OCI-LY1 (cell line): ENCODE data around the gene R3HCC1L.

ENCODE experiments used
- H2AFZ ChIP-seq: fragments of 200-600 bp; sonication (generic), shearing (Covaris generic); 2 replicates; pipeline ENCODE4 v1.6.0; 2014; ENCODE audit warnings: antibody characterized with exemption, mild to moderate bottlenecking, low read length
- H3F3A ChIP-seq: fragments of 200-600 bp; sonication (generic), shearing (Covaris generic); 2 replicates; pipeline ENCODE4 v1.6.0; 2014; ENCODE audit warnings: mild to moderate bottlenecking, antibody characterized with exemption, low read length, moderate library complexity; ENCODE audit not compliant: insufficient read depth
- H3K27ac ChIP-seq: fragments of 200-600 bp; sonication (generic); 2 replicates; pipeline ENCODE4 v1.5.1; 2014; ENCODE audit warnings: low read length, mixed run types, mild to moderate bottlenecking, low read depth; ENCODE audit not compliant: poor library complexity, severe bottlenecking
- H3K27me3 ChIP-seq: fragments of 200-600 bp; sonication (generic); 2 replicates; pipeline ENCODE4 v1.6.0; 2014; ENCODE audit warnings: antibody characterized with exemption, mild to moderate bottlenecking, low read length, moderate library complexity; ENCODE audit not compliant: insufficient read depth
- H3K36me3 ChIP-seq: fragments of 200-600 bp; sonication (generic); 2 replicates; pipeline ENCODE4 v1.6.1; 2014; ENCODE audit warnings: mild to moderate bottlenecking, antibody characterized with exemption, low read length, moderate library complexity, mixed read lengths; ENCODE audit not compliant: insufficient read depth
- H3K4me1 ChIP-seq: fragments of 200-600 bp; sonication (generic); 2 replicates; pipeline ENCODE4 v1.5.1; 2014; ENCODE audit warnings: mild to moderate bottlenecking, low read length, moderate library complexity; ENCODE audit not compliant: insufficient read depth, severe bottlenecking
- H3K4me2 ChIP-seq: fragments of 200-600 bp; sonication (generic), shearing (Covaris generic); 2 replicates; pipeline ENCODE4 v1.6.1; 2014; ENCODE audit warnings: low read length
- H3K4me3 ChIP-seq: fragments of 200-600 bp; sonication (generic); 2 replicates; pipeline ENCODE4 v1.5.1; 2014; ENCODE audit warnings: low read length, low read depth, mild to moderate bottlenecking, mixed read lengths; ENCODE audit not compliant: poor library complexity, severe bottlenecking
- H3K79me2 ChIP-seq: fragments of 200-600 bp; shearing (Covaris generic); 2 replicates; pipeline ENCODE4 v1.6.1; 2016; ENCODE audit warnings: mixed run types, low read length, mixed read lengths; ENCODE audit not compliant: insufficient read depth
- H3K9ac ChIP-seq: fragments of 200-600 bp; sonication (generic), shearing (Covaris generic); 2 replicates; pipeline ENCODE4 v1.6.1; 2014; ENCODE audit warnings: mild to moderate bottlenecking, low read length, mixed read lengths
- H3K9me2 ChIP-seq: fragments of 200-600 bp; sonication (generic), shearing (Covaris generic); 2 replicates; pipeline ENCODE4 v1.6.1; 2014; ENCODE audit warnings: low read depth, mild to moderate bottlenecking, low read length, mixed read lengths
- H3K9me3 ChIP-seq: fragments of 200-600 bp; shearing (Covaris generic); 2 replicates; pipeline ENCODE4 v1.6.1; 2014; ENCODE audit warnings: low read length, mixed read lengths
- H4K20me1 ChIP-seq: fragments of 200-600 bp; sonication (generic), shearing (Covaris generic); 2 replicates; pipeline ENCODE4 v1.6.0; 2016; ENCODE audit warnings: mild to moderate bottlenecking, low read length; ENCODE audit not compliant: insufficient read depth
- EZH2 ChIP-seq: fragments of 200-600 bp; sonication (generic), shearing (Covaris generic); IDR thresholded peaks from 2 replicates; pipeline ENCODE4 v1.8.0; 2017; ENCODE audit warnings: borderline replicate concordance, mixed run types, mild to moderate bottlenecking, antibody characterized with exemption, low read length, moderate library complexity, mixed read lengths
- TF ChIP-seq, protein P1 (sequence below): fragments of 200-600 bp; sonication (generic), shearing (Covaris generic); IDR thresholded peaks from 2 replicates; pipeline ENCODE4 v1.5.1; 2017; ENCODE audit warnings: mild to moderate bottlenecking, antibody characterized with exemption, low read length, moderate library complexity, mixed read lengths

Gene R3HCC1L

DNA sequence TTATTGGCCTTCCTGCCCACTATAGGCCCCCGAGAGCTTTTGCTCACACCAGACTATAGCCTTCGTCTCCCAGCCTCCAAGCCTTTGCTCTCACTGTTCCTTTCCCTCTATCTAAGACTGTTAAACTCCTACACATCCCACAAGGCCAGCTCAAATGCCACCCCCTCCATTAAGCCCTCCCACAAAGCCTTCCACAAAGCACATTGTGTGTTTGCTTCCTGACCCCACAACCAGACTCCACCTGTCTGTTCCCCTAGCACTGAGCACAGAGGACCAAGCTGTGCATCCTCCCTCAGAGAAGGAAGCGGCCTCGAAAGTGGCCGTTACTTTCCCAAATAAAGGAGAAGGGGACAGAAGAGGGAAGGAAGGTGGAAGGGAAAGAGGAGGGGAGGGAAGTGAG is 132.2 kb downstream of the R3HCC1L start:
- no peaks in the 10 kb centered on the region for H3K9me3 ChIP-seq
- H3K4me3 ChIP-seq: no peak overlapping the region
- no peak for TF ChIP-seq EZH2
- TF ChIP-seq, protein P1, sequence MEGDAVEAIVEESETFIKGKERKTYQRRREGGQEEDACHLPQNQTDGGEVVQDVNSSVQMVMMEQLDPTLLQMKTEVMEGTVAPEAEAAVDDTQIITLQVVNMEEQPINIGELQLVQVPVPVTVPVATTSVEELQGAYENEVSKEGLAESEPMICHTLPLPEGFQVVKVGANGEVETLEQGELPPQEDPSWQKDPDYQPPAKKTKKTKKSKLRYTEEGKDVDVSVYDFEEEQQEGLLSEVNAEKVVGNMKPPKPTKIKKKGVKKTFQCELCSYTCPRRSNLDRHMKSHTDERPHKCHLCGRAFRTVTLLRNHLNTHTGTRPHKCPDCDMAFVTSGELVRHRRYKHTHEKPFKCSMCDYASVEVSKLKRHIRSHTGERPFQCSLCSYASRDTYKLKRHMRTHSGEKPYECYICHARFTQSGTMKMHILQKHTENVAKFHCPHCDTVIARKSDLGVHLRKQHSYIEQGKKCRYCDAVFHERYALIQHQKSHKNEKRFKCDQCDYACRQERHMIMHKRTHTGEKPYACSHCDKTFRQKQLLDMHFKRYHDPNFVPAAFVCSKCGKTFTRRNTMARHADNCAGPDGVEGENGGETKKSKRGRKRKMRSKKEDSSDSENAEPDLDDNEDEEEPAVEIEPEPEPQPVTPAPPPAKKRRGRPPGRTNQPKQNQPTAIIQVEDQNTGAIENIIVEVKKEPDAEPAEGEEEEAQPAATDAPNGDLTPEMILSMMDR: no peak
- H3K27me3 ChIP-seq: no peaks in the 10 kb centered on the region
- H3K9ac ChIP-seq: no peak overlapping the region
- no peaks in the 10 kb centered on the region for H3F3A ChIP-seq
- no peaks in the 10 kb centered on the region for H3K36me3 ChIP-seq
- H3K4me1 ChIP-seq: no peaks in the 10 kb centered on the region
- no peak overlapping the region for H3K4me2 ChIP-seq
- H2AFZ ChIP-seq: no peak overlapping the region
- H4K20me1 ChIP-seq: no peaks in the 10 kb centered on the region
- no peak overlapping the region for H3K27ac ChIP-seq
- no peaks in the 10 kb centered on the region for H3K79me2 ChIP-seq
- no peaks in the 10 kb centered on the region for H3K9me2 ChIP-seq

DNA sequence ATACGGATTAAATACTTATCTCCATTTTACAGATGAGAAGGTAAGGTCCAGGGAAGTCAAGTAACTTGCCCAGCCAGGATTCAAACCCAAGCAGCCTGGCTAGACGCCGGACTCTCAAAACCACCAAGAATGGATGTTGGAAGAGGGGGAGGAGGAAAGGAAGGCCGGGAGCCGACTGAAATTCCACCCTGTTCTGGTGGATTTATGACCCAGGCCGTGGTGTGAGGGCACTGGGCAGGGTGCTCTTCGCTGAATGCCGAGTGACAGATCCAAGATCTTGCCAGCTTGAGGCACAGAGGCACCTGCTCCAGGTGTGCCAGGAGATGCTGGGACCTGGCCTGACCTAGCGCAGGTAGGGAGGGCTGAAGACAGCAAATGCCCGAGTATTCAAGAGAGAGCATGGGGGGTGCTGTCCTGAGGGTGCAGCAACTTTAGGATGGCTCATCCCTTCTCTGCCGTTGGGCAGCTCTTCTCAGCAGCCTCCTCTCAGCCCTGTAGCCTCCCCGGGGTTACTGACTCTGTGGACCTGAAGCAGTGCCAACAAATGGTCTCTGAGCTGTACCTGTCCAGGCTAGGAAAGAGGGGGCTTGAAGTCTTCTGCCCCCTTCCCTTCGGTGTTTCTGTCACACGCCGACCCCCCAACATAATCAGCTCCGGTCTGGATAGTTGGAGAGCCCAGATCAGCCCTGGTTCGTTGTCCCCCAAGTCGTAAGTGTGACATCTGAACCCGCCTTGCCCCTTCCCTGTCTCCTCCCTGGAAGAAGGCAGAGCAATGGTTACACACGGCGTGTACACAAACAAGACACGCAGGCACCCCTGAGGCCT is 132.8 kb downstream of the R3HCC1L start:
- no peaks in the 10 kb centered on the region for H3K27me3 ChIP-seq
- no peak overlapping the region for H3K4me3 ChIP-seq
- H3K9me2 ChIP-seq: no peaks in the 10 kb centered on the region
- H3K36me3 ChIP-seq: no peaks in the 10 kb centered on the region
- no peak overlapping the region for H2AFZ ChIP-seq
- H4K20me1 ChIP-seq: no peaks in the 10 kb centered on the region
- no peak overlapping the region for H3K27ac ChIP-seq
- no peak overlapping the region for H3K9ac ChIP-seq
- H3K4me1 ChIP-seq: no peaks in the 10 kb centered on the region
- TF ChIP-seq EZH2: no peak
- TF ChIP-seq, protein P1: no peak
- H3K4me2 ChIP-seq: no peak overlapping the region
- H3F3A ChIP-seq: no peaks in the 10 kb centered on the region
- no peaks in the 10 kb centered on the region for H3K79me2 ChIP-seq
- H3K9me3 ChIP-seq: no peaks in the 10 kb centered on the region

DNA sequence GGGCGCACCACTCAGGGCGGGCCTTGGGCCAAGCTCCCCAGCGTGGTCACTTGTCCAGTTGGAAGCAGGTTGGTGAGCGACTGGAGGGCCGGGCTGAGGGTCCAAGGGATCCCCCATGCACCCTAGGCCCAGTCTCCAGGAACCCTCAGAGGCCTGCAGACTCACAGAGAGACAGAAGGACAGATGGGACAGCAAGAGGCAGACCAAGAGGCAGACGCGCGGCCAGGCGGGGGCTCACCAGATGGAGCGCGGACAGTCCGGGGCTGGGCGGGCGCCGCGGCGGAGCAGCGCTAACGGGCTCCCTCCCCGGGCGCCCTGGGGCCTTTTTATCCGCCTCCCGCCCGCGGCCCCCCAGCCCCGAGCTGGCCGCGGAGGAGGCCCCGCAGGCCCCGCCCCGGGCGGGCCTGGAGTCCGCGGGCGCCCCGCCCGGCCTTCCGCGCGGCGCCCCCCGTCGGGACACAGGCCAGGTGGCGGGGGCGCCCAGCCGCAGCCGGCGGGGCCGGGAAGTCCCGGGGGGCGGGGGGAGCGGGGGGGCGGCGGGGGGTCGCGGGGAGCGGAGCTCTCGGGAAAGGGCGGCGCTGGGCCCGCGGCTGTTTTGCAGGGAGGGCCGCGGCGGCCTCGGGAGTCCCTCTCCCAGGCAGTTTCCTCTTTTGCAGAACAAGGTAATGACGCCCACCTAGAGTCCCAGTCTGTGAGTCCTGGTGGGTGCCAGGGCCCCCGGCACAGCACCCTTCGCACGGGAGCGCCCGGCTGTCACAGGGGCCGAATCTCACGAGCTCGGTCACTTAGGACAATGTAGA is 133.6 kb downstream of the R3HCC1L start, which contains the start of gene LOXL4:
Gene LOXL4 (minus strand): TSS at position 301 of the 800 bp plus-strand sequence. CDS start 5,175 bp downstream, outside the sequence.
- no peaks in the 10 kb centered on the region for H3K9me3 ChIP-seq
- no peak for TF ChIP-seq EZH2
- TF ChIP-seq, protein P1: no peak
- no peaks in the 10 kb centered on the region for H3K79me2 ChIP-seq
- H3K9ac ChIP-seq: no peak within 1 kb of the TSS
- no peaks in the 10 kb centered on the region for H3K9me2 ChIP-seq
- no peaks in the 10 kb centered on the region for H4K20me1 ChIP-seq
- no peaks in the 10 kb centered on the region for H3K27me3 ChIP-seq
- no peak within 1 kb of the TSS for H2AFZ ChIP-seq
- no peak within 1 kb of the TSS for H3K27ac ChIP-seq
- H3K4me3 ChIP-seq: no peak within 1 kb of the TSS
- no peaks in the 10 kb centered on the region for H3F3A ChIP-seq
- H3K36me3 ChIP-seq: no peaks in the 10 kb centered on the region
- no peak within 1 kb of the TSS for H3K4me2 ChIP-seq
- H3K4me1 ChIP-seq: no peaks in the 10 kb centered on the region
